Endothelial cell of umbilical vein (primary cell): ENCODE results near the gene OSGIN1. TPM values are rescaled to one million over a fixed set of nuclear protein-coding genes. Genes with fewer than 3 reads are reported as not detected.

Experiments used
- BruUV-seq: library from RNA; stranded (reverse); fragments of 400-500 nt; replicated peaks from 2 replicates; lab custom pipeline; 2021; lab: Mats Ljungman, UMichigan
- CTCF ChIA-PET: fragments of 300-600, 350-600 bp; sonication (Branson Sonifier 250); formaldehyde crosslinking; loops from one replicate; lab custom pipeline; 2021; ENCODE audit warnings: antibody characterized with exemption, inconsistent platforms; lab: Charles Lee
- POLR2A ChIA-PET: fragments of 300-600, 350-600 bp; sonication (Branson Sonifier 250); formaldehyde crosslinking; loops from one replicate; lab custom pipeline; 2021; ENCODE audit warnings: antibody characterized with exemption, inconsistent platforms; lab: Charles Lee
- DNase-seq: peaks from one replicate; pipeline ENCODE4 v3.0.0-alpha.2; 2011; ENCODE audit warnings: low read depth, low spot score
- FAIRE-seq: peaks from 2 replicates; lab custom pipeline; 2011; peaks lifted over from hg19 to GRCh38; lab: Jason Lieb, UNC
- H2AFZ ChIP-seq: 2 replicates; pipeline ENCODE4 v1.6.0; 2012; ENCODE audit warnings: low read depth, low read length, control low read depth, inconsistent platforms
- H3K27ac ChIP-seq: 2 replicates; pipeline ENCODE4 v1.5.1; 2011; ENCODE audit warnings: low read depth, mild to moderate bottlenecking, control low read depth, low read length, moderate library complexity; ENCODE audit not compliant: insufficient read depth
- H3K27me3 ChIP-seq, 2 experiments: 2 replicates each; pipeline versions ENCODE4 v1.6.0 to v1.6.1; 2011; ENCODE audit warnings: low read length in 2 of 2, mixed read lengths in 1 of 2; ENCODE audit not compliant: control insufficient read depth in 2 of 2, insufficient read depth in 2 of 2
- H3K36me3 ChIP-seq, 2 experiments: 2 replicates in 1 of 2; 3 replicates in 1 of 2; pipeline ENCODE4 v1.5.1; 2011; ENCODE audit warnings: low read length in 2 of 2, mild to moderate bottlenecking in 1 of 2, moderate library complexity in 1 of 2; ENCODE audit not compliant: control insufficient read depth in 2 of 2, insufficient read depth in 2 of 2; ENCODE audit errors: extremely low read depth in 1 of 2
- H3K4me1 ChIP-seq: 3 replicates; pipeline ENCODE4 v1.5.1; 2011; ENCODE audit warnings: mild to moderate bottlenecking, low read length; ENCODE audit not compliant: control insufficient read depth, insufficient read depth; ENCODE audit errors: extremely low read depth
- H3K4me2 ChIP-seq: 2 replicates; pipeline ENCODE4 v1.6.1; 2011; ENCODE audit warnings: low read length, control low read depth, mixed read lengths; ENCODE audit not compliant: insufficient read depth
- H3K4me3 ChIP-seq, 3 experiments: fragments of 200-600 bp in 1 of 3; sonication (generic), shearing (Covaris generic) in 1 of 3; replicated peaks in 1 of 3; 2 replicates each; pipeline ENCODE4 v1.5.1; 2011 to 2016; ENCODE audit warnings: control low read depth in 3 of 3, low read length in 3 of 3, mild to moderate bottlenecking in 2 of 3, inconsistent platforms in 1 of 3, low read depth in 1 of 3, moderate library complexity in 1 of 3; ENCODE audit not compliant: insufficient read depth in 1 of 3
- H3K79me2 ChIP-seq: 2 replicates; pipeline ENCODE4 v1.6.0; 2012; ENCODE audit warnings: low read length, inconsistent platforms; ENCODE audit not compliant: control insufficient read depth, insufficient read depth
- H3K9ac ChIP-seq: replicated peaks from 2 replicates; pipeline ENCODE3; 2011; ENCODE audit warnings: low read length, control low read depth; ENCODE audit not compliant: insufficient read depth; ENCODE audit errors: extremely low read depth
- H3K9me1 ChIP-seq: replicated peaks from 3 replicates; pipeline ENCODE4 v1.6.0; 2011; ENCODE audit warnings: mild to moderate bottlenecking, low read length; ENCODE audit not compliant: control insufficient read depth, insufficient read depth; ENCODE audit errors: extremely low read depth
- H3K9me3 ChIP-seq: replicated peaks from 2 replicates; pipeline ENCODE4 v1.5.1; 2012; ENCODE audit warnings: low read length, inconsistent platforms; ENCODE audit not compliant: control insufficient read depth, insufficient read depth
- H4K20me1 ChIP-seq: replicated peaks from 2 replicates; pipeline ENCODE3; 2011; ENCODE audit warnings: mild to moderate bottlenecking, low read length; ENCODE audit not compliant: control insufficient read depth, insufficient read depth; ENCODE audit errors: extremely low read depth
- EZH2 ChIP-seq: IDR thresholded peaks from 2 replicates; pipeline ENCODE4 v1.6.1; 2012; ENCODE audit warnings: borderline replicate concordance, low read depth, mild to moderate bottlenecking, moderate library complexity, low read length, inconsistent platforms; ENCODE audit not compliant: severe bottlenecking
- FOS ChIP-seq: IDR thresholded peaks from 2 replicates; pipeline ENCODE4 v1.6.1; 2011; ENCODE audit warnings: mild to moderate bottlenecking, low read length, moderate library complexity, borderline replicate concordance; ENCODE audit not compliant: insufficient read depth
- GATA2 ChIP-seq: IDR thresholded peaks from 2 replicates; pipeline ENCODE4 v1.7.0; 2011; ENCODE audit warnings: low read depth, mild to moderate bottlenecking, moderate library complexity, mixed read lengths, low read length; ENCODE audit not compliant: insufficient read length, insufficient read depth
- JUN ChIP-seq: IDR thresholded peaks from 2 replicates; pipeline ENCODE4 v1.6.1; 2011; ENCODE audit warnings: borderline replicate concordance, low read depth; ENCODE audit not compliant: insufficient read length, insufficient read depth
- MAX ChIP-seq: IDR thresholded peaks from 2 replicates; pipeline ENCODE4 v1.6.1; 2011; ENCODE audit not compliant: insufficient read depth, insufficient read length
- MYC ChIP-seq: IDR thresholded peaks from one replicate; pipeline ENCODE4 v1.6.1; 2011; ENCODE audit warnings: mild to moderate bottlenecking, low read depth, low read length
- POLR2A ChIP-seq: IDR thresholded peaks from 2 replicates; pipeline ENCODE4 v1.6.1; 2012; ENCODE audit warnings: low read depth, mild to moderate bottlenecking, control low read depth, low read length
- POLR2AphosphoS5 ChIP-seq: IDR thresholded peaks from 2 replicates; pipeline ENCODE4 v1.6.1; 2012; ENCODE audit warnings: low read depth, mild to moderate bottlenecking, control low read depth, low read length, moderate library complexity; ENCODE audit not compliant: insufficient read depth
- dilution Hi-C: fragments of 300-500 bp; cut with MboI; formaldehyde crosslinking; loops from one replicate; pipeline ENCODE4 v1.15.0; 2019; ENCODE audit warnings: low sequenced_read_pairs; ENCODE audit not compliant: extremely low pct_ligation_motif_present
- intact Hi-C: fragments of 100-400 bp; cut with micrococcal nuclease; formaldehyde crosslinking; loops from one replicate; pipeline ENCODE4 v1.10.0; 2022
- polyA plus RNA-seq, 4 experiments: library from polyadenylated mRNA; depleted of rRNA in 3 of 4; stranded (reverse) in 3 of 4; unstranded in 1 of 4; fragments of >200 nt; gene quantifications; 2 replicates each; pipeline versions ENCODE4 v1.2.1 to v1.2.3, GENCODE V29; 2011 to 2012; ENCODE audit warnings: missing spikeins in 1 of 4
- total RNA-seq: library from RNA; stranded (reverse); gene quantifications from 2 replicates; pipeline ENCODE4 v1.2.3, GENCODE V29; 2021
- TF ChIP-seq, protein P1 (sequence below), 2 donors: IDR thresholded peaks; 1 replicate in 1 of 2; 2 replicates in 1 of 2; pipeline ENCODE4 v1.5.1; 2011; ENCODE audit warnings: low read length in 2 of 2, mild to moderate bottlenecking in 2 of 2, moderate library complexity in 2 of 2, control low read depth in 1 of 2, inconsistent platforms in 1 of 2, low read depth in 1 of 2; ENCODE audit not compliant: insufficient read depth in 1 of 2; ENCODE audit errors: extremely low read depth in 1 of 2

The OSGIN1 gene
- total and polyA plus RNA-seq, 2 donors (not counting 3 experiments of a cell fraction or from before 2014, with no cell fraction given) = 9.2 to 11.0 TPM

- H2AFZ ChIP-seq = no peak overlapping the region
- H3K9me1 ChIP-seq = no peaks in the 10 kb centered on the region
- no peaks in the 10 kb centered on the region for H3K9me3 ChIP-seq
- ChIA-PET POLR2A (no interaction called here), CTCF (interaction anchor here (0.8 kb wide), 1 partner anchor 13 kb away, joined by 3 read pairs; no protein-coding TSS in a partner anchor)
- no peaks in the 10 kb centered on the region for H3K36me3 ChIP-seq
- no TSS peak for BruUV-seq
- H3K27ac ChIP-seq = no peak overlapping the region
- intact Hi-C loops (no loop called here), dilution Hi-C loops (no loop called here)
- H3K9ac ChIP-seq = no peak overlapping the region
- no peaks in the 10 kb centered on the region for H3K79me2 ChIP-seq
- H4K20me1 ChIP-seq = no peaks in the 10 kb centered on the region
- no peak overlapping the region for H3K4me2 ChIP-seq
- H3K4me3 ChIP-seq = no peak overlapping the region
- DNase-seq = no peak
- FAIRE-seq = no peak
- no peaks in the 10 kb centered on the region for H3K4me1 ChIP-seq
- H3K27me3 ChIP-seq = no peaks in the 10 kb centered on the region
- TF ChIP-seq POLR2A (no peak), FOS (no peak), POLR2AphosphoS5 (no peak), MAX (no peak), GATA2 (no peak), JUN (no peak), MYC (no peak), EZH2 (no peak)
- TF ChIP-seq, protein P1, sequence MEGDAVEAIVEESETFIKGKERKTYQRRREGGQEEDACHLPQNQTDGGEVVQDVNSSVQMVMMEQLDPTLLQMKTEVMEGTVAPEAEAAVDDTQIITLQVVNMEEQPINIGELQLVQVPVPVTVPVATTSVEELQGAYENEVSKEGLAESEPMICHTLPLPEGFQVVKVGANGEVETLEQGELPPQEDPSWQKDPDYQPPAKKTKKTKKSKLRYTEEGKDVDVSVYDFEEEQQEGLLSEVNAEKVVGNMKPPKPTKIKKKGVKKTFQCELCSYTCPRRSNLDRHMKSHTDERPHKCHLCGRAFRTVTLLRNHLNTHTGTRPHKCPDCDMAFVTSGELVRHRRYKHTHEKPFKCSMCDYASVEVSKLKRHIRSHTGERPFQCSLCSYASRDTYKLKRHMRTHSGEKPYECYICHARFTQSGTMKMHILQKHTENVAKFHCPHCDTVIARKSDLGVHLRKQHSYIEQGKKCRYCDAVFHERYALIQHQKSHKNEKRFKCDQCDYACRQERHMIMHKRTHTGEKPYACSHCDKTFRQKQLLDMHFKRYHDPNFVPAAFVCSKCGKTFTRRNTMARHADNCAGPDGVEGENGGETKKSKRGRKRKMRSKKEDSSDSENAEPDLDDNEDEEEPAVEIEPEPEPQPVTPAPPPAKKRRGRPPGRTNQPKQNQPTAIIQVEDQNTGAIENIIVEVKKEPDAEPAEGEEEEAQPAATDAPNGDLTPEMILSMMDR (IDR thresholded peaks at IDR 0.05; ENCODE audit: extremely low read depth in 1 of 2, insufficient read depth in 1 of 2, low read depth in 1 of 2, low read length in 2 of 2) = no peak
Measured at GRCh38 chr16:84015399-84015798, 62.4 kb downstream of the OSGIN1 start.

Other genes with a start within 250 kb of the OSGIN1 start
- 134 and 136 TPM in 2 replicates for gene HSBP1, start 145.3 kb upstream of the OSGIN1 start, total RNA-seq
- gene HSBP1, start 145.3 kb upstream of the OSGIN1 start, polyA plus RNA-seq = 40.8 and 43.9 TPM in 2 replicates
- 2.8 and 3.4 TPM in 2 replicates for gene MLYCD, start 54.1 kb upstream of the OSGIN1 start, total RNA-seq
- 1.9 and 2.0 TPM in 2 replicates for gene MLYCD, start 54.1 kb upstream of the OSGIN1 start, polyA plus RNA-seq
- 0.31 TPM in 1 of 2 replicates, not detected in the other for gene NECAB2, start 15.0 kb downstream of the OSGIN1 start, total RNA-seq
- 0.21 and 0.26 TPM in 2 replicates for gene NECAB2, start 15.0 kb downstream of the OSGIN1 start, polyA plus RNA-seq
- not detected in 2 replicates for gene SLC38A8, start 89.6 kb downstream of the OSGIN1 start, total RNA-seq
- not detected in 2 replicates for gene SLC38A8, start 89.6 kb downstream of the OSGIN1 start, polyA plus RNA-seq
- gene MBTPS1, start 163.7 kb downstream of the OSGIN1 start, total RNA-seq = 93.0 and 99.6 TPM in 2 replicates
- 63.9 and 82.3 TPM in 2 replicates for gene MBTPS1, start 163.7 kb downstream of the OSGIN1 start, polyA plus RNA-seq
- 26.1 and 27.9 TPM in 2 replicates for gene HSDL1, start 191.9 kb downstream of the OSGIN1 start, total RNA-seq
- gene HSDL1, start 191.9 kb downstream of the OSGIN1 start, polyA plus RNA-seq = 15.7 and 19.9 TPM in 2 replicates
- not detected in 2 replicates for gene DNAAF1, start 192.1 kb downstream of the OSGIN1 start, total RNA-seq
- 0.01 TPM in 1 of 2 replicates, not detected in the other for gene DNAAF1, start 192.1 kb downstream of the OSGIN1 start, polyA plus RNA-seq
- gene TAF1C, start 233.8 kb downstream of the OSGIN1 start, total RNA-seq = 57.2 and 62.3 TPM in 2 replicates
- 74.2 and 77.6 TPM in 2 replicates for gene TAF1C, start 233.8 kb downstream of the OSGIN1 start, polyA plus RNA-seq
- gene ADAD2, start 237.9 kb downstream of the OSGIN1 start, total RNA-seq = not detected in 2 replicates
- gene ADAD2, start 237.9 kb downstream of the OSGIN1 start, polyA plus RNA-seq = 0.04 and 0.10 TPM in 2 replicates